ENCODE measurements around the gene CUTA. TPM values are rescaled to one million over a fixed set of nuclear protein-coding genes. Genes with fewer than 3 reads are reported as not detected.

CUTA gene
- total RNA-seq, 1 experiment from 2014 or later, result 257 TPM

- Histone ChIP-seq H3K23me2 (ENCODE audit: insufficient read length, low read depth, low read length, poor library complexity, severe bottlenecking) (peaks cover 30% of the 10 kb centered on the region), H3K27me3 (ENCODE audit: insufficient read depth, low read length) (no peaks in the 10 kb centered on the region), H4K8ac (replicated peaks; ENCODE audit: insufficient read length, low read depth, low read length) (no peak overlapping the region), H2BK12ac (ENCODE audit: insufficient read length, low read depth, low read length) (no peak overlapping the region), H2BK5ac (ENCODE audit: insufficient read length, low read length) (no peak overlapping the region), H3K14ac (ENCODE audit: insufficient read depth, low read length) (no peak overlapping the region), H3K4ac (ENCODE audit: low read depth, low read length) (no peak overlapping the region), H3T11ph (ENCODE audit: low read length) (no peak overlapping the region), H2BK20ac (ENCODE audit: low read depth, low read length, poor library complexity, severe bottlenecking) (no peak overlapping the region), H3K18ac (ENCODE audit: insufficient read length, low read depth, low read length) (no peak overlapping the region), H3K4me1 (ENCODE audit: insufficient read depth, low read length) (peaks cover 17% of the 10 kb centered on the region; the same call in 1 of the 2 replicates), H4K20me1 (ENCODE audit: control insufficient read depth, insufficient read depth, insufficient read length) (no peaks in the 10 kb centered on the region), H2AK5ac (ENCODE audit: insufficient read length, low read length) (no peak overlapping the region), H2BK120ac (ENCODE audit: low read depth, low read length, poor library complexity, severe bottlenecking) (no peak overlapping the region), H3K27ac (ENCODE audit: insufficient read length, low read depth, low read length) (no peak overlapping the region), H4K5ac (ENCODE audit: insufficient read length, low read depth, low read length) (no peak overlapping the region), H2BK15ac (ENCODE audit: low read depth, low read length) (no peak overlapping the region), H3K9ac (ENCODE audit: extremely low read depth, insufficient read length, low read length) (no peak overlapping the region), H3K56ac (ENCODE audit: insufficient read length, low read depth, low read length) (no peak overlapping the region), H4K91ac (ENCODE audit: insufficient read length, low read depth, low read length) (no peak overlapping the region), H3K79me1 (ENCODE audit: insufficient read depth, low read depth, low read length, poor library complexity, severe bottlenecking) (no peaks in the 10 kb centered on the region), H3K23ac (ENCODE audit: insufficient read length, low read depth, low read length) (no peak overlapping the region), H2AFZ (ENCODE audit: low read length) (no peak overlapping the region), H3K9me3 (ENCODE audit: control insufficient read depth, low read depth, low read length) (no peaks in the 10 kb centered on the region), H3K79me2 (ENCODE audit: insufficient read depth, low read length) (peaks cover 14% of the 10 kb centered on the region; the same call in 1 of the 2 replicates), H3K4me2 (ENCODE audit: insufficient read depth, insufficient read length, low read length) (peak overlapping the region; percentile 3)
- no peak for DNase-seq
- peaks cover 0 to 13% (median 12%) of the 10 kb centered on the region in 3 experiments; a peak in 6 of 7 replicates for H3K36me3 Mint-ChIP-seq (ENCODE audit: insufficient read depth in 1 of 3, low read depth in 3 of 3)
- H3K4me3 Mint-ChIP-seq, result peak overlapping the region in 1 of 2 experiments; percentile 90; a peak in 2 of 5 replicates
- H3K27me3 Mint-ChIP-seq (ENCODE audit: low read depth), result no peaks in the 10 kb centered on the region; the same call in 1 of the 2 replicates
- no CpG with 5 or more reads among the region's 2 CpGs for WGBS (ENCODE audit: extremely low coverage, insufficient read length, low lambda C conversion rate)
- TF ChIP-seq CTCF (conservative IDR thresholded peaks at IDR 0.05), result no peak
- H3K4me1 Mint-ChIP-seq, result peaks cover 74 to 82% of the 10 kb centered on the region in 2 experiments
- H3K9me3 Mint-ChIP-seq, result no peaks in the 10 kb centered on the region
- peak overlapping the region; percentile 84 to 94 (median 84); a peak in 5 of 7 replicates for H3K27ac Mint-ChIP-seq
Measured at GRCh38 chr6:33429750-33430052, 11.8 kb upstream of the CUTA start.

All from H9 (cell line).